NT2/D1 (cell line): ENCODE data around the gene FRMD3.

Source experiments
- DNase-seq: peaks from one replicate; pipeline ENCODE4 v3.0.0-alpha.2; 2011; ENCODE audit warnings: low read depth, low spot score
- H3K27me3 ChIP-seq: 2 replicates; pipeline ENCODE4 v1.6.0; 2011; ENCODE audit warnings: mild to moderate bottlenecking; ENCODE audit not compliant: insufficient read length, insufficient read depth
- H3K36me3 ChIP-seq: 2 replicates; pipeline ENCODE4 v1.6.1; 2011; ENCODE audit warnings: mild to moderate bottlenecking, low read length, mixed read lengths; ENCODE audit not compliant: insufficient read depth, insufficient read length
- H3K4me1 ChIP-seq: 2 replicates; pipeline ENCODE4 v1.5.1; 2011; ENCODE audit not compliant: insufficient read depth, insufficient read length
- H3K4me3 ChIP-seq: 2 replicates; pipeline ENCODE4 v1.5.1; 2011; ENCODE audit warnings: low read depth; ENCODE audit not compliant: insufficient read length
- H3K9ac ChIP-seq: 2 replicates; pipeline ENCODE4 v1.6.0; 2011; ENCODE audit warnings: low read depth; ENCODE audit not compliant: insufficient read length
- H3K9me3 ChIP-seq: 2 replicates; pipeline ENCODE4 v1.5.1; 2011; ENCODE audit warnings: mild to moderate bottlenecking, low read length; ENCODE audit not compliant: insufficient read depth
- SUZ12 ChIP-seq: IDR thresholded peaks from 2 replicates; pipeline ENCODE4 v1.6.1; 2011; ENCODE audit not compliant: insufficient read length, insufficient read depth; ENCODE audit errors: extremely low read depth
- YY1 ChIP-seq: IDR thresholded peaks from 2 replicates; pipeline ENCODE4 v1.6.1; 2011; ENCODE audit not compliant: insufficient read length, insufficient read depth
- ZNF274 ChIP-seq: IDR thresholded peaks from 2 replicates; pipeline ENCODE4 v1.6.1; 2011; ENCODE audit warnings: mild to moderate bottlenecking, low read depth, low read length

Gene FRMD3

GRCh38 chr9:83283528-83283927 is 254.7 kb downstream of the FRMD3 start:
- H3K4me1 ChIP-seq: no peaks in the 10 kb centered on the region
- no peak overlapping the region for H3K4me3 ChIP-seq
- no peaks in the 10 kb centered on the region for H3K9me3 ChIP-seq
- TF ChIP-seq ZNF274 (no peak), SUZ12 (no peak), YY1 (no peak)
- no peak for DNase-seq
- H3K36me3 ChIP-seq: no peaks in the 10 kb centered on the region
- H3K27me3 ChIP-seq: no peaks in the 10 kb centered on the region
- H3K9ac ChIP-seq: no peak overlapping the region

DNA sequence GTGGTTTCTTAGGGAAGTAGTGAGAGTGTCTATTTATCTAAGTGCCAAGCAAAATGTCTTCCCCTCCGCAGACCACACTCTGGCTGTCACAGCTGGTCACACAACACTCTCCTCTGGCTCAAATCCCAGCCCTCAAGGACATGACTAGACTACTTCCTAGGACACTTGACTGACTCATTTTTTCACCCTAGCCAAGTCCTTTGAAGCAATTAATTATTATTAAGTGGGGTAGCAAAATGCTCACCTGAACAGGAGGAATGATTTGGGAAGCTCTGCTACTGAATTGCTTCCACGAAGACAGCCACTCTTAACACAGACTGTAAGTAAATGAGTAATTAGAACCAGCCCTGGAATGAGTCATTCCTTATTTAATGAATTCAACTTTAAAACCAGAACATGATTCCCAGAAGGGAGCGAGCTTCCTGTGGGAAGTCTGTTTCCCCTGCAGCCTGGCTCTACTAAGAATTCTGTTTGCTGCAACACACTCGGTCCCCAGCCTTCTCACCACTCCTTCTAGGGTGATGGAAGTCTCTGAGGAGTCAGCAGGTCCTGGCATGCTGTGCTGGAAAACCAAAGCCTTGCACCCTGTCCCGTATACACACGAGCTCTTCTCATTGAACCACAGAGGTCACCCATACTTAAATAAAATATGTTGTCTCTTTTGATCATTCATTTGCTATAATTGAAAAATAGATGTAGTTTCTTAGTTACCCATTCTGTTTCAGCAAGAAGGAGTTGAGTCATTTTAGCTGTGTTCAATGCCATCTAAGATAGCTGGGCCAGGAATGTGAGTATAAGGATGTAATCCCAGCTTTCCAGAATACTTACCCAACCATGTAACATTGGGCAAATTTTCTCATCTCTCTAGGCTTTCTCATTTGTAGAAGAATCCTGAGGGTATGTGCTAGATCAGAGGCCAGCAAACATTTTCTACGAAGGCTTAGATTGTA is 256.6 kb downstream of the FRMD3 start:
- no peak for DNase-seq
- H3K9me3 ChIP-seq: no peaks in the 10 kb centered on the region
- H3K27me3 ChIP-seq: no peaks in the 10 kb centered on the region
- no peaks in the 10 kb centered on the region for H3K36me3 ChIP-seq
- H3K4me1 ChIP-seq: no peaks in the 10 kb centered on the region
- TF ChIP-seq ZNF274 (no peak), YY1 (no peak), SUZ12 (no peak)
- H3K9ac ChIP-seq: no peak overlapping the region
- H3K4me3 ChIP-seq: no peak overlapping the region

- Histone ChIP-seq H3K36me3 (no peaks in the 10 kb centered on the region), H3K9me3 (no peaks in the 10 kb centered on the region), H3K4me1 (no peaks in the 10 kb centered on the region), H3K9ac (no peak overlapping the region), H3K27me3 (no peaks in the 10 kb centered on the region), H3K4me3 (no peak overlapping the region)
- no peak for DNase-seq
- TF ChIP-seq SUZ12: no peak
- TF ChIP-seq YY1: no peak
- no peak for TF ChIP-seq ZNF274
Observed at GRCh38 chr9:83280790-83281189, 257.4 kb downstream of the FRMD3 start.

DNA sequence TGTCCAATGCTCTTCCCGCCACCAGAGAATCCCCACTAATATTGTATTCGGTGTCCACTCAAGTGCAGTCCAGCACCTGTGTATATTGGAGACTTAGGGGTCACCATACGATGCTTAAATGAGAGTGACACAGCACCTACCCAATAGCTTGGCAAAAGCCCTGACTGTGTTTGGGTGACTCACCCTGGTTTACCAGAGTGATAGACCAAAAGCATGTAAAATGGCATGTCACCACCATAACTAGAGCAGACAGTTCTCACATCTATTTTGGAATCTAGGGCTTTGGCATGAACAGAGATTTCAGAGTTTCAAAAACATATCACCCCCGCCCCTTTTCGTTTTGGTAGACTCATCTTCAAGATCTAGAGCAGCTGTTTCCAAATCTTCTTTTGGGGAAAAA is 257.9 kb downstream of the FRMD3 start:
- H3K36me3 ChIP-seq: no peaks in the 10 kb centered on the region

GRCh38 chr9:83274787-83275186 is 263.4 kb downstream of the FRMD3 start:
- Histone ChIP-seq H3K27me3 (no peaks in the 10 kb centered on the region), H3K4me3 (no peak overlapping the region), H3K4me1 (no peaks in the 10 kb centered on the region), H3K9me3 (peaks cover 7% of the 10 kb centered on the region; the same call in 1 of the 2 replicates), H3K36me3 (no peaks in the 10 kb centered on the region), H3K9ac (no peak overlapping the region)
- DNase-seq: no peak
- TF ChIP-seq YY1: no peak
- TF ChIP-seq ZNF274: no peak
- TF ChIP-seq SUZ12: no peak

More for the DNA sequence above, 257.9 kb downstream of the FRMD3 start:
- no peak for DNase-seq
- H3K4me3 ChIP-seq: no peak overlapping the region
- no peak overlapping the region for H3K9ac ChIP-seq
- no peaks in the 10 kb centered on the region for H3K27me3 ChIP-seq
- no peaks in the 10 kb centered on the region for H3K9me3 ChIP-seq
- no peak for TF ChIP-seq YY1
- no peak for TF ChIP-seq ZNF274
- TF ChIP-seq SUZ12: no peak
- H3K4me1 ChIP-seq: no peaks in the 10 kb centered on the region

GRCh38 chr9:83271665-83272071 is 266.5 kb downstream of the FRMD3 start:
- TF ChIP-seq SUZ12: no peak
- no peak for TF ChIP-seq YY1
- TF ChIP-seq ZNF274: no peak
- H3K4me1 ChIP-seq: no peaks in the 10 kb centered on the region
- no peaks in the 10 kb centered on the region for H3K36me3 ChIP-seq
- H3K9me3 ChIP-seq: peaks cover 7% of the 10 kb centered on the region; the same call in 1 of the 2 replicates
- no peaks in the 10 kb centered on the region for H3K27me3 ChIP-seq
- DNase-seq: no peak
- no peak overlapping the region for H3K4me3 ChIP-seq
- H3K9ac ChIP-seq: no peak overlapping the region

DNA sequence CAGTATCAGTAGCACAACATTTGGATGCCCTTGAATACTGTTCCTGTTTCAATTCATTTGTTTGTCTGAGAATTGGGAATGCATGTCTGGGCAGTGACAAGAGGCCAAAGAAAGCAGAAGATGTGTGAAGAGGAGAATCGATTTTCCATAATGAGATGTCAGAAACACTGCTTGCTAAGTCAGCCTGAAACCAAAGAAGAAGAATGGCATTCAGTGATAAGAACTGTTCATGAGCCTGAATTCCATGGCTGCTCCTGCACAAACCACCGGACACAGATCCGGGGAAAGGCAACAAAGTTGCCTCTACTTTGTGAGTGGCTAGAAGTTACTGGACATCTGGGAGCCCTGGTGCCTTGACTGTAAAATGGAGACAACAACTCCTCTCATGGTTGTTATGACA is 268.1 kb downstream of the FRMD3 start:
- DNase-seq: no peak
- no peak overlapping the region for H3K4me3 ChIP-seq
- TF ChIP-seq SUZ12 (no peak), YY1 (no peak), ZNF274 (no peak)
- no peaks in the 10 kb centered on the region for H3K36me3 ChIP-seq
- peaks cover 7% of the 10 kb centered on the region; the same call in 1 of the 2 replicates for H3K9me3 ChIP-seq
- no peaks in the 10 kb centered on the region for H3K27me3 ChIP-seq
- H3K9ac ChIP-seq: no peak overlapping the region
- no peaks in the 10 kb centered on the region for H3K4me1 ChIP-seq
